Suprapubic skin (tissue), 4 donors: Measurements from ENCODE around the gene RAP1A. TPM values are rescaled to one million over a fixed set of nuclear protein-coding genes. Genes with fewer than 3 reads are reported as not detected.

Experiments used
- DNase-seq, 2 donors: peaks; one replicate each; pipeline ENCODE4 v3.0.0-alpha.2; 2019; ENCODE audit warnings: low spot score in 2 of 2
- H3K27ac ChIP-seq: fragments of 200-600 bp; sonication (generic); one replicate; pipeline ENCODE4 v1.5.1; 2019
- H3K27me3 ChIP-seq: fragments of 200-600 bp; sonication (generic); one replicate; pipeline ENCODE4 v1.5.1; 2019
- H3K36me3 ChIP-seq: fragments of 200-600 bp; sonication (generic); one replicate; pipeline ENCODE4 v1.5.1; 2019
- H3K4me1 ChIP-seq: fragments of 200-600 bp; sonication (generic); one replicate; pipeline ENCODE4 v1.5.1; 2019
- H3K4me3 ChIP-seq: fragments of 200-600 bp; sonication (generic); one replicate; pipeline ENCODE4 v1.5.1; 2019; ENCODE audit warnings: mild to moderate bottlenecking
- H3K9me3 ChIP-seq: fragments of 200-600 bp; sonication (generic); one replicate; pipeline ENCODE4 v1.5.1; 2019
- CTCF ChIP-seq, 2 donors: fragments of 200-600 bp in 1 of 2; fragments of 450-650 bp in 1 of 2; sonication (generic) in 1 of 2; IDR thresholded peaks; one replicate each; pipeline ENCODE4 v1.5.1; 2016 to 2019; ENCODE audit warnings: antibody characterized with exemption in 2 of 2, mild to moderate bottlenecking in 1 of 2, moderate library complexity in 1 of 2
- EP300 ChIP-seq: sonication (generic); formaldehyde crosslinking; IDR thresholded peaks from one replicate; pipeline ENCODE4 v1.6.1; 2017; ENCODE audit warnings: antibody characterized with exemption
- POLR2A ChIP-seq, 2 donors: fragments of 450-650 bp; IDR thresholded peaks; one replicate each; pipeline ENCODE4 v1.6.1; 2017; ENCODE audit warnings: antibody characterized with exemption in 2 of 2, mild to moderate bottlenecking in 2 of 2, moderate library complexity in 2 of 2
- POLR2AphosphoS5 ChIP-seq, 3 donors: sonication (generic); formaldehyde crosslinking; IDR thresholded peaks; one replicate each; pipeline ENCODE4 v1.6.1; 2017; ENCODE audit warnings: antibody characterized with exemption in 3 of 3
- WGBS: methylation state at CpG from one replicate; pipeline ENCODE4 v1.1.5; 2018; 5-methylcytosine and 5-hydroxymethylcytosine counted together
- total RNA-seq, 4 donors: library from RNA; depleted of rRNA; stranded (reverse); fragments of >200 nt; gene quantifications; one replicate each; pipeline ENCODE4 v1.1.0, GENCODE V29; 2016

Gene RAP1A
- total RNA-seq, 4 donors from 2014 or later = 31.0 to 38.4 (median 35.3) TPM

- Histone ChIP-seq H3K27ac (no peak overlapping the region), H3K4me1 (no peaks in the 10 kb centered on the region), H3K4me3 (no peak overlapping the region), H3K27me3 (no peaks in the 10 kb centered on the region), H3K9me3 (no peaks in the 10 kb centered on the region), H3K36me3 (peaks cover 76% of the 10 kb centered on the region)
- TF ChIP-seq POLR2AphosphoS5 (IDR thresholded peaks at IDR 0.05) = no peak
- no peak for TF ChIP-seq CTCF (IDR thresholded peaks at IDR 0.05)
- TF ChIP-seq POLR2A (IDR thresholded peaks at IDR 0.05) = no peak
- TF ChIP-seq EP300 = no peak
- no peak for DNase-seq
Measured at GRCh38 chr1:111704776-111705175, 85.2 kb downstream of the RAP1A start.

GRCh38 chr1:111705841-111706240 is 86.3 kb downstream of the RAP1A start:
- no peak overlapping the region for H3K27ac ChIP-seq
- no peaks in the 10 kb centered on the region for H3K9me3 ChIP-seq
- DNase-seq = no peak
- H3K4me3 ChIP-seq = no peak overlapping the region
- H3K4me1 ChIP-seq = no peaks in the 10 kb centered on the region
- H3K27me3 ChIP-seq = no peaks in the 10 kb centered on the region
- TF ChIP-seq POLR2AphosphoS5 (IDR thresholded peaks at IDR 0.05) = no peak
- TF ChIP-seq POLR2A (IDR thresholded peaks at IDR 0.05) = no peak
- TF ChIP-seq CTCF (IDR thresholded peaks at IDR 0.05) = no peak
- TF ChIP-seq EP300 = no peak
- H3K36me3 ChIP-seq = peaks cover 75% of the 10 kb centered on the region
- 89% methylated on average over 3 of the region's 3 CpGs for WGBS

- Histone ChIP-seq H3K36me3 (peaks cover 67% of the 10 kb centered on the region), H3K4me3 (no peak overlapping the region), H3K27ac (no peak overlapping the region), H3K27me3 (no peaks in the 10 kb centered on the region), H3K4me1 (no peaks in the 10 kb centered on the region), H3K9me3 (no peaks in the 10 kb centered on the region)
- WGBS = 78% methylated on average over 2 of the region's 2 CpGs
- TF ChIP-seq POLR2A (IDR thresholded peaks at IDR 0.05) = no peak
- TF ChIP-seq EP300 = no peak
- no peak for TF ChIP-seq POLR2AphosphoS5 (IDR thresholded peaks at IDR 0.05)
- no peak for TF ChIP-seq CTCF (IDR thresholded peaks at IDR 0.05)
- DNase-seq = no peak
Measured at GRCh38 chr1:111706921-111707320, 87.3 kb downstream of the RAP1A start.

GRCh38 chr1:111707906-111708305 is 88.3 kb downstream of the RAP1A start:
- no peak for DNase-seq
- TF ChIP-seq POLR2A (IDR thresholded peaks at IDR 0.05) = no peak
- TF ChIP-seq POLR2AphosphoS5 (IDR thresholded peaks at IDR 0.05) = no peak
- TF ChIP-seq CTCF (IDR thresholded peaks at IDR 0.05) = no peak
- TF ChIP-seq EP300 = no peak
- H3K4me1 ChIP-seq = no peaks in the 10 kb centered on the region
- WGBS = 71% methylated on average over 9 of the region's 9 CpGs
- no peak overlapping the region for H3K4me3 ChIP-seq
- no peaks in the 10 kb centered on the region for H3K9me3 ChIP-seq
- peaks cover 58% of the 10 kb centered on the region for H3K36me3 ChIP-seq
- no peak overlapping the region for H3K27ac ChIP-seq
- no peaks in the 10 kb centered on the region for H3K27me3 ChIP-seq

GRCh38 chr1:111709986-111710385 is 90.4 kb downstream of the RAP1A start:
- no peaks in the 10 kb centered on the region for H3K27me3 ChIP-seq
- no peak for DNase-seq
- no peaks in the 10 kb centered on the region for H3K4me1 ChIP-seq
- H3K27ac ChIP-seq = no peak overlapping the region
- no peaks in the 10 kb centered on the region for H3K9me3 ChIP-seq
- 60% methylated on average over 1 of the region's 1 CpG for WGBS
- H3K4me3 ChIP-seq = no peak overlapping the region
- TF ChIP-seq POLR2AphosphoS5 (IDR thresholded peaks at IDR 0.05) (no peak), POLR2A (IDR thresholded peaks at IDR 0.05) (no peak), EP300 (no peak), CTCF (IDR thresholded peaks at IDR 0.05) (no peak)
- H3K36me3 ChIP-seq = peaks cover 54% of the 10 kb centered on the region
